OCI-LY1 (cell line): ENCODE data around the gene BDKRB1.

Source experiments
- H2AFZ ChIP-seq: fragments of 200-600 bp; sonication (generic), shearing (Covaris generic); 2 replicates; pipeline ENCODE4 v1.6.0; 2014; ENCODE audit warnings: antibody characterized with exemption, mild to moderate bottlenecking, low read length
- H3F3A ChIP-seq: fragments of 200-600 bp; sonication (generic), shearing (Covaris generic); 2 replicates; pipeline ENCODE4 v1.6.0; 2014; ENCODE audit warnings: mild to moderate bottlenecking, antibody characterized with exemption, low read length, moderate library complexity; ENCODE audit not compliant: insufficient read depth
- H3K27ac ChIP-seq: fragments of 200-600 bp; sonication (generic); 2 replicates; pipeline ENCODE4 v1.5.1; 2014; ENCODE audit warnings: low read length, mixed run types, mild to moderate bottlenecking, low read depth; ENCODE audit not compliant: poor library complexity, severe bottlenecking
- H3K27me3 ChIP-seq: fragments of 200-600 bp; sonication (generic); 2 replicates; pipeline ENCODE4 v1.6.0; 2014; ENCODE audit warnings: antibody characterized with exemption, mild to moderate bottlenecking, low read length, moderate library complexity; ENCODE audit not compliant: insufficient read depth
- H3K36me3 ChIP-seq: fragments of 200-600 bp; sonication (generic); 2 replicates; pipeline ENCODE4 v1.6.1; 2014; ENCODE audit warnings: mild to moderate bottlenecking, antibody characterized with exemption, low read length, moderate library complexity, mixed read lengths; ENCODE audit not compliant: insufficient read depth
- H3K4me1 ChIP-seq: fragments of 200-600 bp; sonication (generic); 2 replicates; pipeline ENCODE4 v1.5.1; 2014; ENCODE audit warnings: mild to moderate bottlenecking, low read length, moderate library complexity; ENCODE audit not compliant: insufficient read depth, severe bottlenecking
- H3K4me2 ChIP-seq: fragments of 200-600 bp; sonication (generic), shearing (Covaris generic); 2 replicates; pipeline ENCODE4 v1.6.1; 2014; ENCODE audit warnings: low read length
- H3K4me3 ChIP-seq: fragments of 200-600 bp; sonication (generic); 2 replicates; pipeline ENCODE4 v1.5.1; 2014; ENCODE audit warnings: low read length, low read depth, mild to moderate bottlenecking, mixed read lengths; ENCODE audit not compliant: poor library complexity, severe bottlenecking
- H3K79me2 ChIP-seq: fragments of 200-600 bp; shearing (Covaris generic); 2 replicates; pipeline ENCODE4 v1.6.1; 2016; ENCODE audit warnings: mixed run types, low read length, mixed read lengths; ENCODE audit not compliant: insufficient read depth
- H3K9ac ChIP-seq: fragments of 200-600 bp; sonication (generic), shearing (Covaris generic); 2 replicates; pipeline ENCODE4 v1.6.1; 2014; ENCODE audit warnings: mild to moderate bottlenecking, low read length, mixed read lengths
- H3K9me2 ChIP-seq: fragments of 200-600 bp; sonication (generic), shearing (Covaris generic); 2 replicates; pipeline ENCODE4 v1.6.1; 2014; ENCODE audit warnings: low read depth, mild to moderate bottlenecking, low read length, mixed read lengths
- H3K9me3 ChIP-seq: fragments of 200-600 bp; shearing (Covaris generic); 2 replicates; pipeline ENCODE4 v1.6.1; 2014; ENCODE audit warnings: low read length, mixed read lengths
- H4K20me1 ChIP-seq: fragments of 200-600 bp; sonication (generic), shearing (Covaris generic); 2 replicates; pipeline ENCODE4 v1.6.0; 2016; ENCODE audit warnings: mild to moderate bottlenecking, low read length; ENCODE audit not compliant: insufficient read depth
- CTCF ChIP-seq: fragments of 200-600 bp; sonication (generic), shearing (Covaris generic); IDR thresholded peaks from 2 replicates; pipeline ENCODE4 v1.5.1; 2017; ENCODE audit warnings: mild to moderate bottlenecking, antibody characterized with exemption, low read length, moderate library complexity, mixed read lengths
- EZH2 ChIP-seq: fragments of 200-600 bp; sonication (generic), shearing (Covaris generic); IDR thresholded peaks from 2 replicates; pipeline ENCODE4 v1.8.0; 2017; ENCODE audit warnings: borderline replicate concordance, mixed run types, mild to moderate bottlenecking, antibody characterized with exemption, low read length, moderate library complexity, mixed read lengths

Gene BDKRB1

GRCh38 chr14:96238676-96239265, 17.2 kb upstream of the BDKRB1 start:
- no peaks in the 10 kb centered on the region for H3K9me2 ChIP-seq
- peaks cover 7% of the 10 kb centered on the region; the same call in 1 of the 2 replicates for H3K27me3 ChIP-seq
- no peak overlapping the region for H3K9ac ChIP-seq
- no peaks in the 10 kb centered on the region for H3K36me3 ChIP-seq
- no peak overlapping the region for H3K4me2 ChIP-seq
- H2AFZ ChIP-seq = no peak overlapping the region
- H3K4me3 ChIP-seq = no peak overlapping the region
- H3K9me3 ChIP-seq = no peaks in the 10 kb centered on the region
- H3K4me1 ChIP-seq = no peaks in the 10 kb centered on the region
- H4K20me1 ChIP-seq = no peaks in the 10 kb centered on the region
- TF ChIP-seq EZH2 = no peak
- TF ChIP-seq CTCF = no peak
- no peak overlapping the region for H3K27ac ChIP-seq
- H3F3A ChIP-seq = no peaks in the 10 kb centered on the region
- no peaks in the 10 kb centered on the region for H3K79me2 ChIP-seq

DNA sequence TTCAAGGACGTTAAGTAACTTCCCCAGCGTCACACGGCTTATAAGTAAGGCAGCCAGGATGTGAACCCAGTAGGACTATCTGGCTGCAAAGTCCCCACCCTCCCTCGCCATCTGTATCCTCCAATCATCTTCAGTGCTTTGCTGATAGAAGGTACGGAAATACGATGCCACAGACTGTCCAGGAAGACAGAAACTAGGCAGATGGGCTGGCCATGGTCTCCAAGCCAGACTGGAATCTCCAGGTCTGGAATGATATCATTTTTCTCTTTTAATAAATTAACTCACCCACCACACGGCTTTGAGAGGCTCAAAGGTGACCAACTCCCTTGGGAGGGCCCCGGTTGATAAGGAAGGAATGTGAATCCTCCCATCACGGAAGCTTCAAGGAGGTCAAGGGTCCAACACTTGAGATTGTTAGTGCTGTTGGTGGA, 16.3 kb upstream of the BDKRB1 start:
- Histone ChIP-seq H3K9ac (no peak overlapping the region), H3K27ac (no peak overlapping the region), H3K4me2 (no peak overlapping the region)

GRCh38 chr14:96240641-96241040, 15.4 kb upstream of the BDKRB1 start:
- no peaks in the 10 kb centered on the region for H3K9me2 ChIP-seq
- H3K36me3 ChIP-seq = no peaks in the 10 kb centered on the region
- TF ChIP-seq CTCF (no peak), EZH2 (no peak)
- H3K27me3 ChIP-seq = peaks cover 7% of the 10 kb centered on the region; the same call in 1 of the 2 replicates
- no peak overlapping the region for H2AFZ ChIP-seq
- H3K9me3 ChIP-seq = no peaks in the 10 kb centered on the region
- no peaks in the 10 kb centered on the region for H3F3A ChIP-seq
- no peaks in the 10 kb centered on the region for H3K4me1 ChIP-seq
- H3K9ac ChIP-seq = no peak overlapping the region
- no peaks in the 10 kb centered on the region for H4K20me1 ChIP-seq
- H3K27ac ChIP-seq = no peak overlapping the region
- no peak overlapping the region for H3K4me2 ChIP-seq
- no peaks in the 10 kb centered on the region for H3K79me2 ChIP-seq
- no peak overlapping the region for H3K4me3 ChIP-seq

More for the DNA sequence above, 16.3 kb upstream of the BDKRB1 start:
- no peaks in the 10 kb centered on the region for H3K9me2 ChIP-seq
- peaks cover 7% of the 10 kb centered on the region; the same call in 1 of the 2 replicates for H3K27me3 ChIP-seq
- H3K4me3 ChIP-seq = no peak overlapping the region
- H3K9me3 ChIP-seq = no peaks in the 10 kb centered on the region
- no peak for TF ChIP-seq CTCF
- no peak for TF ChIP-seq EZH2
- no peaks in the 10 kb centered on the region for H3K79me2 ChIP-seq
- H3F3A ChIP-seq = no peaks in the 10 kb centered on the region
- H2AFZ ChIP-seq = no peak overlapping the region
- no peaks in the 10 kb centered on the region for H3K4me1 ChIP-seq
- no peaks in the 10 kb centered on the region for H4K20me1 ChIP-seq
- H3K36me3 ChIP-seq = no peaks in the 10 kb centered on the region
